H1 (cell line): ENCODE results near the gene STK32C. TPM values are rescaled to one million over a fixed set of nuclear protein-coding genes. Genes with fewer than 3 reads are reported as not detected.

Experiments
- CTCF ChIA-PET: fragments of 300-600 bp; sonication (Branson Sonifier 250); formaldehyde crosslinking; loops from one replicate; lab custom pipeline; 2021; ENCODE audit not compliant: partially characterized antibody; lab: Charles Lee
- POLR2A ChIA-PET: fragments of 300-600 bp; sonication (Branson Sonifier 250); formaldehyde crosslinking; loops from one replicate; lab custom pipeline; 2021; ENCODE audit warnings: inconsistent platforms; ENCODE audit not compliant: partially characterized antibody; lab: Charles Lee
- DNase-seq, 2 experiments: peaks; one replicate each; pipeline versions ENCODE4 v3.0.0 to v3.0.0-alpha.2; 2010 to 2022; ENCODE audit warnings: low spot score in 2 of 2, low read depth in 1 of 2, mixed read lengths in 1 of 2
- FAIRE-seq: peaks from 2 replicates; lab custom pipeline; 2011; peaks lifted over from hg19 to GRCh38; lab: Jason Lieb, UNC
- H2AFZ ChIP-seq: 2 replicates; pipeline ENCODE4 v1.8.1; 2012; ENCODE audit warnings: low read length, inconsistent platforms
- H2AK5ac ChIP-seq: 2 replicates; pipeline ENCODE4 v1.6.1; 2013; ENCODE audit warnings: low read depth, low read length
- H2BK120ac ChIP-seq: replicated peaks from 2 replicates; pipeline ENCODE3; 2013; ENCODE audit warnings: low read depth, low read length, inconsistent platforms
- H2BK12ac ChIP-seq: 2 replicates; pipeline ENCODE4 v1.6.1; 2013; ENCODE audit warnings: low read depth, low read length
- H2BK15ac ChIP-seq: 2 replicates; pipeline ENCODE4 v1.6.1; 2013; ENCODE audit warnings: low read length
- H2BK20ac ChIP-seq: 2 replicates; pipeline ENCODE4 v1.6.1; 2013; ENCODE audit warnings: low read length
- H2BK5ac ChIP-seq: 2 replicates; pipeline ENCODE4 v1.6.1; 2013; ENCODE audit warnings: low read depth, low read length
- H3K14ac ChIP-seq: 2 replicates; pipeline ENCODE4 v1.6.1; 2013; ENCODE audit warnings: inconsistent platforms; ENCODE audit not compliant: insufficient read length
- H3K18ac ChIP-seq: 2 replicates; pipeline ENCODE4 v1.6.1; 2013; ENCODE audit warnings: low read length; ENCODE audit errors: extremely low read depth
- H3K23ac ChIP-seq: 2 replicates; pipeline ENCODE4 v1.6.1; 2013; ENCODE audit warnings: inconsistent platforms; ENCODE audit not compliant: insufficient read length
- H3K23me2 ChIP-seq: 2 replicates; pipeline ENCODE4 v1.6.1; 2013; ENCODE audit warnings: low read depth, low read length
- H3K27ac ChIP-seq: 2 replicates; pipeline ENCODE4 v1.6.1; 2011; ENCODE audit warnings: low read depth, low read length, inconsistent platforms
- H3K27me3 ChIP-seq, 4 experiments: replicated peaks in 1 of 4; 1 replicate in 1 of 4; 2 replicates in 3 of 4; pipeline versions ENCODE4 v1.6.1 to v1.8.1; 2011 to 2013; ENCODE audit warnings: low read length in 3 of 4, mild to moderate bottlenecking in 3 of 4, inconsistent platforms in 2 of 4, mixed read lengths in 2 of 4, moderate library complexity in 1 of 4; ENCODE audit not compliant: control insufficient read depth in 3 of 4, insufficient read depth in 3 of 4; ENCODE audit errors: extremely low read depth in 1 of 4
- H3K36me3 ChIP-seq, 4 experiments: 2 replicates each; pipeline versions ENCODE4 v1.6.1 to v1.8.1; 2011 to 2013; ENCODE audit warnings: mild to moderate bottlenecking in 4 of 4, low read length in 3 of 4, moderate library complexity in 2 of 4, control low read depth in 1 of 4, inconsistent platforms in 1 of 4; ENCODE audit not compliant: insufficient read depth in 4 of 4, control insufficient read depth in 2 of 4
- H3K4ac ChIP-seq: replicated peaks from 2 replicates; pipeline ENCODE3; 2013; ENCODE audit warnings: low read length, low read depth, mixed read lengths, inconsistent platforms; ENCODE audit not compliant: insufficient read length
- H3K4me1 ChIP-seq, 4 experiments: replicated peaks in 1 of 4; 1 replicate in 1 of 4; 2 replicates in 3 of 4; pipeline versions ENCODE4 v1.6.1 to v1.8.1; 2011 to 2013; ENCODE audit warnings: low read length in 3 of 4, inconsistent platforms in 2 of 4, mixed read lengths in 1 of 4; ENCODE audit not compliant: insufficient read depth in 4 of 4, control insufficient read depth in 3 of 4
- H3K4me2 ChIP-seq, 2 experiments: 2 replicates each; pipeline versions ENCODE4 v1.6.1 to v1.8.1; 2011 to 2013; ENCODE audit warnings: low read depth in 2 of 2, low read length in 2 of 2, control low read depth in 1 of 2, inconsistent platforms in 1 of 2, mild to moderate bottlenecking in 1 of 2; ENCODE audit not compliant: insufficient read depth in 1 of 2
- H3K4me3 ChIP-seq, 4 experiments: fragments of 200-600, 300-600 bp in 1 of 4; sonication (generic), shearing (Covaris generic), sonication (Bioruptor Twin) in 1 of 4; 2 replicates each; pipeline versions ENCODE4 v1.5.1 to v1.8.1; 2011 to 2016; ENCODE audit warnings: low read length in 4 of 4, low read depth in 3 of 4, control low read depth in 2 of 4, inconsistent platforms in 2 of 4, mild to moderate bottlenecking in 2 of 4, mixed read lengths in 1 of 4, moderate library complexity in 1 of 4; ENCODE audit not compliant: insufficient read depth in 2 of 4; ENCODE audit errors: extremely low read depth in 1 of 4
- H3K56ac ChIP-seq: replicated peaks from 2 replicates; pipeline ENCODE3; 2013; ENCODE audit warnings: low read depth, mild to moderate bottlenecking, mixed read lengths, low read length, inconsistent platforms; ENCODE audit not compliant: insufficient read length
- H3K79me1 ChIP-seq: 2 replicates; pipeline ENCODE4 v1.6.1; 2013; ENCODE audit warnings: low read depth, low read length, control low read depth
- H3K79me2 ChIP-seq, 2 experiments: 2 replicates each; pipeline versions ENCODE4 v1.6.1 to v1.8.1; 2012 to 2013; ENCODE audit warnings: low read length in 2 of 2, mild to moderate bottlenecking in 2 of 2, inconsistent platforms in 1 of 2; ENCODE audit not compliant: insufficient read depth in 2 of 2, control insufficient read depth in 1 of 2
- H3K9ac ChIP-seq, 4 experiments: replicated peaks in 1 of 4; 1 replicate in 1 of 4; 2 replicates in 3 of 4; pipeline versions ENCODE4 v1.6.1 to v1.8.1; 2011 to 2013; ENCODE audit warnings: low read depth in 3 of 4, low read length in 3 of 4, control low read depth in 2 of 4, mild to moderate bottlenecking in 2 of 4, moderate library complexity in 2 of 4, inconsistent platforms in 1 of 4; ENCODE audit errors: extremely low read depth in 1 of 4
- H3K9me3 ChIP-seq, 2 experiments: 2 replicates each; pipeline versions ENCODE4 v1.6.1 to v1.8.1; 2012 to 2013; ENCODE audit warnings: mild to moderate bottlenecking in 2 of 2, moderate library complexity in 2 of 2, control low read depth in 1 of 2, inconsistent platforms in 1 of 2, low read depth in 1 of 2, low read length in 1 of 2, mixed read lengths in 1 of 2; ENCODE audit not compliant: insufficient read depth in 2 of 2
- H4K20me1 ChIP-seq, 2 experiments: replicated peaks in 1 of 2; 2 replicates each; pipeline versions ENCODE3 to v1.8.1; 2011 to 2013; ENCODE audit warnings: inconsistent platforms in 2 of 2, low read length in 2 of 2, mild to moderate bottlenecking in 1 of 2; ENCODE audit not compliant: insufficient read depth in 2 of 2, control insufficient read depth in 1 of 2
- H4K5ac ChIP-seq: 2 replicates; pipeline ENCODE4 v1.6.1; 2013; ENCODE audit warnings: low read length, low read depth, mixed read lengths, inconsistent platforms; ENCODE audit not compliant: insufficient read length
- H4K8ac ChIP-seq: 2 replicates; pipeline ENCODE4 v1.8.0; 2013; ENCODE audit warnings: mild to moderate bottlenecking, moderate library complexity, low read length, inconsistent platforms; ENCODE audit not compliant: insufficient read depth; ENCODE audit errors: extremely low read depth
- H4K91ac ChIP-seq: replicated peaks from 2 replicates; pipeline ENCODE3; 2013; ENCODE audit warnings: low read length, mixed read lengths, inconsistent platforms; ENCODE audit not compliant: insufficient read length
- ATF2 ChIP-seq: IDR thresholded peaks from 2 replicates; pipeline ENCODE4 v1.6.1; 2012; ENCODE audit warnings: low read length, inconsistent platforms
- BRCA1 ChIP-seq: IDR thresholded peaks from 2 replicates; pipeline ENCODE4 v1.6.1; 2012; ENCODE audit warnings: low read depth, low read length, improper control_type of control experiment
- CTCF ChIP-seq, 3 experiments: IDR thresholded peaks; 1 replicate in 2 of 3; 2 replicates in 1 of 3; pipeline versions ENCODE4 v1.5.1 to v1.6.1; 2011; ENCODE audit warnings: low read length in 3 of 3, mild to moderate bottlenecking in 3 of 3, inconsistent platforms in 2 of 3, low read depth in 1 of 3, moderate library complexity in 1 of 3; ENCODE audit not compliant: insufficient read depth in 1 of 3; ENCODE audit errors: control extremely low read depth in 1 of 3
- E2F6 ChIP-seq: IDR thresholded peaks from 2 replicates; pipeline ENCODE4 v1.6.1; 2012; ENCODE audit warnings: inconsistent platforms
- POLR2A ChIP-seq, 2 experiments: IDR thresholded peaks; 1 replicate in 1 of 2; 2 replicates in 1 of 2; pipeline ENCODE4 v1.6.1; 2011; ENCODE audit warnings: low read depth in 2 of 2, low read length in 2 of 2, mild to moderate bottlenecking in 2 of 2; ENCODE audit errors: control extremely low read depth in 1 of 2
- SP1 ChIP-seq: IDR thresholded peaks from 2 replicates; pipeline ENCODE4 v1.6.1; 2011; ENCODE audit warnings: low read depth, low read length
- WGBS, 2 experiments: shearing (Covaris generic) in 1 of 2; methylation state at CpG; one replicate each; pipeline versions ENCODE4 v1.1.6 to v1.1.7; 2013 to 2015; ENCODE audit warnings: low lambda C conversion rate in 2 of 2, mixed read lengths in 2 of 2, inconsistent platforms in 1 of 2, low coverage in 1 of 2, missing lambda C conversion rate in 1 of 2; ENCODE audit not compliant: insufficient replicate concordance in 2 of 2, insufficient coverage in 1 of 2, insufficient read length in 1 of 2; ENCODE audit errors: extremely low coverage in 1 of 2, missing lambda C conversion rate in 1 of 2; 5-methylcytosine and 5-hydroxymethylcytosine counted together
- polyA plus RNA-seq, 7 experiments: library from polyadenylated mRNA; depleted of rRNA in 3 of 7; stranded (reverse) in 5 of 7; unstranded in 2 of 7; fragments of >200 nt in 5 of 7; fragments of 200-250 nt in 2 of 7; gene quantifications; 1 replicate in 5 of 7; 2 replicates in 1 of 7; 4 replicates in 1 of 7; pipeline versions ENCODE4 v1.2.1 to v1.2.3, GENCODE V29; 2011 to 2013; ENCODE audit warnings: missing spikeins in 2 of 7, mixed read lengths in 2 of 7
- total RNA-seq: library from RNA; stranded (reverse); fragmentation: NEBNext Ultra II Directional; extraction: Animal tissue kit (Norgen Biotek cat#: 25700); gene quantifications from 2 replicates; pipeline ENCODE4 v1.2.1, GENCODE V29; 2021

STK32C gene
- total and polyA plus RNA-seq, 2 of the 8 experiments (the other 6 are each of a cell fraction or from before 2014, with no cell fraction given), result 10.6 to 15.6 TPM

GRCh38 chr10:132172091-132173066 lies 135.4 kb downstream of the STK32C start:
- no peak overlapping the region for H2BK5ac ChIP-seq
- no peak overlapping the region for H3K18ac ChIP-seq
- no peak overlapping the region for H2BK120ac ChIP-seq
- peaks cover 0 to 2% of the 10 kb centered on the region in 2 experiments for H4K20me1 ChIP-seq
- peaks cover 0 to 9% (median 7%) of the 10 kb centered on the region in 4 experiments; a peak in 6 of 7 replicates for H3K4me1 ChIP-seq
- H2AFZ ChIP-seq, result no peak overlapping the region
- H3K27ac ChIP-seq, result no peak overlapping the region
- H4K8ac ChIP-seq, result no peak overlapping the region
- H3K9ac ChIP-seq, result no peak overlapping the region
- H3K36me3 ChIP-seq, result no peaks in the 10 kb centered on the region
- 91% methylated on average over 20 of the region's 26 CpGs; no CpG with 5 or more reads in 1 of the 2 experiments for WGBS, 2 experiments
- H3K56ac ChIP-seq, result no peak overlapping the region
- H2BK20ac ChIP-seq, result no peak overlapping the region
- FAIRE-seq (no peak), DNase-seq (no peak)
- H3K4me3 ChIP-seq, result no peak overlapping the region
- H3K14ac ChIP-seq, result no peak overlapping the region
- H3K4me2 ChIP-seq, result no peak overlapping the region
- H3K23me2 ChIP-seq, result peaks cover 3% of the 10 kb centered on the region; the same call in 1 of the 2 replicates
- no peak overlapping the region for H4K5ac ChIP-seq
- no peak overlapping the region for H4K91ac ChIP-seq
- no peaks in the 10 kb centered on the region for H3K79me2 ChIP-seq
- CTCF ChIA-PET, result no interaction called here
- H3K23ac ChIP-seq, result no peak overlapping the region
- peaks cover 0 to 5% (median 1%) of the 10 kb centered on the region in 4 experiments; a peak in 4 of 7 replicates for H3K27me3 ChIP-seq
- peak overlapping the region; percentile 0; the same call in 1 of the 2 replicates for H2BK15ac ChIP-seq
- H2AK5ac ChIP-seq, result no peak overlapping the region
- no peak overlapping the region for H2BK12ac ChIP-seq
- H3K79me1 ChIP-seq, result no peaks in the 10 kb centered on the region
- POLR2A ChIA-PET, result no interaction called here
- no peaks in the 10 kb centered on the region; a peak in 1 of 4 replicates for H3K9me3 ChIP-seq
- H3K4ac ChIP-seq, result no peak overlapping the region
- TF ChIP-seq BRCA1 (no peak), ATF2 (no peak), SP1 (no peak), E2F6 (no peak), CTCF (IDR thresholded peaks at IDR 0.05; ENCODE audit: control extremely low read depth in 1 of 3, insufficient read depth in 1 of 3, low read depth in 1 of 3, low read length in 3 of 3) (no peak), POLR2A (IDR thresholded peaks at IDR 0.05; ENCODE audit: control extremely low read depth in 1 of 2, low read depth in 2 of 2, low read length in 2 of 2) (no peak)
